ENCODE measurements around the gene SCNN1A.

Gene SCNN1A

GRCh38 chr12:6317693-6318439 lies 57.5 kb downstream of the SCNN1A start:
- DNase-seq (ENCODE audit: low spot score): no peak

GRCh38 chr12:6316921-6317692 lies 58.3 kb downstream of the SCNN1A start:
- DNase-seq (ENCODE audit: low spot score): no peak

GRCh38 chr12:6315704-6316597 lies 59.4 kb downstream of the SCNN1A start:
- DNase-seq (ENCODE audit: low spot score): no peak

GRCh38 chr12:6315184-6315583 lies 60.2 kb downstream of the SCNN1A start:
- DNase-seq (ENCODE audit: low spot score): no peak

- no peak for DNase-seq (ENCODE audit: low spot score)
These were observed 60.6 kb downstream of the SCNN1A start for GRCh38 chr12:6314776-6315175.

- no peak for DNase-seq (ENCODE audit: low spot score)
These were observed 61.9 kb downstream of the SCNN1A start for GRCh38 chr12:6313326-6313940.

GRCh38 chr12:6312529-6313325 lies 62.6 kb downstream of the SCNN1A start:
- no peak for DNase-seq (ENCODE audit: low spot score)

GRCh38 chr12:6311822-6312528 lies 63.4 kb downstream of the SCNN1A start:
- DNase-seq (ENCODE audit: low spot score): no peak

GRCh38 chr12:6310771-6311610 lies 64.4 kb downstream of the SCNN1A start:
- DNase-seq (ENCODE audit: low spot score): no peak

- DNase-seq (ENCODE audit: low spot score): no peak
These were observed 67.8 kb downstream of the SCNN1A start for GRCh38 chr12:6307529-6307928.

- DNase-seq (ENCODE audit: low spot score): no peak
These were observed 68.7 kb downstream of the SCNN1A start for GRCh38 chr12:6306599-6307220.

GRCh38 chr12:6306151-6306550 lies 69.2 kb downstream of the SCNN1A start:
- DNase-seq (ENCODE audit: low spot score): no peak

GRCh38 chr12:6303071-6303470 lies 72.3 kb downstream of the SCNN1A start:
- no peak for DNase-seq (ENCODE audit: low spot score)

- DNase-seq (ENCODE audit: low spot score): no peak
These were observed 72.7 kb downstream of the SCNN1A start for GRCh38 chr12:6302621-6303020.

GRCh38 chr12:6301721-6302120 lies 73.6 kb downstream of the SCNN1A start:
- DNase-seq (ENCODE audit: low spot score): no peak

GRCh38 chr12:6297170-6297569 lies 78.2 kb downstream of the SCNN1A start:
- no peak for DNase-seq (ENCODE audit: low spot score)

All from cerebellar cortex (tissue), 1 donor.